GM18508 (cell line): ENCODE results near the gene LGALS7B.
"Not testable (repeated sequence)": the region's sequence is repeated elsewhere in the genome, so short reads cannot be mapped to it uniquely, and the experiment has no call there.

ENCODE experiments used
- ATAC-seq: cut with Tn5 transposase; IDR thresholded peaks from one replicate; pipeline ENCODE4 v1.9.1; 2021; ENCODE audit warnings: moderate number of reproducible peaks; ENCODE audit not compliant: insufficient read depth, unreplicated experiment

Gene LGALS7B

DNA sequence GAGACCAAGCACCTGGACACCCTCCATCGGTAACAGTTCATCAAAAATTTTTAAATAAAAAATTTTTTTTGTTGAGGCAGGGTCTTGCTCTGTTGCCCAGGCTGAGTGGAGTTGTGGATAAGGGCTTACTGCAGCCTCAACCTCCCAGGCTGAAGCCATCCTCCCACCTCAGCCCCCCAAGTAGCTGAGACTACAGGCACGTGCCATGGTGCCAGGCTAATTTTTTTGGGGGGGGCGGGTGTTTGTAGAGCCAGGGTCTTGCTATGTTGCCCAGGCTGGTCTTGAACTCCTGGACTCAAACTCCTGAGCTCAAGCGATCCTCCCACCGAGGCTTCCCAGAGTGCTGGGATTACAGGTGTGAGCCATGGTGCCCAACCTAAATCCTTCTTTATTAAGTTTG is 4.7 kb downstream of the LGALS7B start:
- ATAC-seq: no peak

- ATAC-seq: no peak
These were observed 6.5 kb downstream of the LGALS7B start for GRCh38 chr19:38795549-38795948.

- ATAC-seq: no peak
These were observed 7.2 kb downstream of the LGALS7B start for GRCh38 chr19:38796154-38796553.

DNA sequence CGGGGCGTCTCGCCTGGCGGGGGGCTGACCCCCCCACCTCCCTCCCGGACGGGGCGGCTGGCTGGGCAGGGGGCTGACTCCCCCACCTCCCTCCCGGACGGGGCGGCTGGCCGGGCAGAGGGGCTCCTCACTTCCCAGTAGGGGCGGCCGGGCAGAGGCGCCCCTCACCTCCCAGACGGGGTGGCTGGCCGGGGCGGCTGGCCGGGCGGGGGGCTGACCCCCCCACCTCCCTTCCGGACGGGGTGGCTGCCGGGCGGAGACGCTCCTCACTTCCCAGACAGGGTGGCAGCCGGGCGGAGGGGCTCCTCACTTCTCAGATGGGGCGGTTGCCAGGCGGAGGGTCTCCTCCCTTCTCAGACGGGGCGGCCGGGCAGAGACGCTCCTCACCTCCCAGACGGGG is 8.8 kb downstream of the LGALS7B start:
- not testable (repeated sequence) for ATAC-seq

- ATAC-seq: no peak
These were observed 10.1 kb downstream of the LGALS7B start for GRCh38 chr19:38799104-38799503.

DNA sequence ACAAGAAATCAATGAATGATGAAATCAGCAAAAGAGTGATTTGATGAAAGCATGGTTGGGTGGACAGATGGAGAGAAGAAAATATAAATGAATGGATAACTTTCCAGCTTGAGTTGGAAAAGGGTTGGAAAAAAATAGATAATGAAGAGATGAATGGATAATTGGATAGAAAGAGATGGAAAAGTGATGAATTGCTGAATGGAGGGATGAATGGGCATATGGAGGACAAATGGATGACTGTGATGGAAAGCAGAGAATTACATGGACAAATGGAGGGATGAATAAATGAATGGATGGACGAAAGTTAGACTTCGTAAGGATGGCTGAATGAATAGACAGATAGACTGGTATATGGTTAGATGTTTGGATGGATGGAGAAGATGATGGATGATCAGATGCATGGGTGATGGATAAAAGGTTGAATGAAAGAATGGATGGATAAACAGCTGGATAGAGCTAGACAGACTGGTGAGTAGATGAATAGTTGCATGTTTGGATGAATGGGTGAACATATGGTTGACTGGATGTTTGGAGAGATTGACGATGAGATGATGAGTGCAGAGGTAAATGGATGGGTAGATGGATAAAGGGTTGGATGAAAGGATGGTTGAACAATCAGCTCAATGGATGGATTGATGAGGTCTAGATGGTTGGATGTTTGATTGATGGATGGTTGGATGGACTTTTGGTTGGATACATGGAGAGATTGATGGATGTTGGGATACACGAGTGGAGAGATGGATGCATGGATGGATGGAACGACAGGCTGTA is 11.8 kb downstream of the LGALS7B start:
- no peak for ATAC-seq

DNA sequence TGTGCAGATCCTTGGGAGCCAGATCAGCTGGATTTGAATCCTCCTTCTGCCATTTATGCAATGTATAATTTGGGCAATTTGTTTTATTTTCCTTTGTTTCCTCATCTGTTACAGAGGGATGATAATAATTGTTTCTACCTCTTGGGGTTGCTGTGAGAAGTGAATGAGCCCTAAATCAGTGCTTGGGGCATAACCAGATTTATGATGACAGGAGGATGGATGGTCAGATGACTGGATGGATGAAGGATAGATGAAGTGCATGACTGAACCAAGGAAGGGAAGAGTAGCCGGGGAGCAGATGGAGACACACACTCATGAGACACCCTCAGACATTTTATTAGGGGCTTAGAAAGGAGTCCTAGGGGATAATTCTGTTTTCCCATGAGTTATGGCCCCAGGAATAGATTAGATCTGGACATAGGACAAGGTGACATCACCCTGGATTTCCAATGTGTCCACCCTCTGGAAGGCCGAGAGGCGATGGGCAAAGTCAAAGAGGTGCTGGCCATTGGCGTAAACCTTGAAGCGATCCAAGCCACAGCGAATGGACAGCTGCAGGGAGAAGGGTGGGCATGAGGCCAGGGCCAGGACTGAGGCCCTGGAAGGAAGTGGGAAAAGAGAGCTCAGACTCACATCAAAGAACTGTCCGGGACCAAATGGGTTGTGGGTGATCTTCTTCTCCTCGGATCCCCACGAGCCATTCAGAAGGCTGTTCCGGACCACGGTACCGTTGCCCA is 12.5 kb downstream of the LGALS7B start:
- ATAC-seq: no peak

GRCh38 chr19:38803543-38803942 is 14.5 kb downstream of the LGALS7B start:
- no peak for ATAC-seq

DNA sequence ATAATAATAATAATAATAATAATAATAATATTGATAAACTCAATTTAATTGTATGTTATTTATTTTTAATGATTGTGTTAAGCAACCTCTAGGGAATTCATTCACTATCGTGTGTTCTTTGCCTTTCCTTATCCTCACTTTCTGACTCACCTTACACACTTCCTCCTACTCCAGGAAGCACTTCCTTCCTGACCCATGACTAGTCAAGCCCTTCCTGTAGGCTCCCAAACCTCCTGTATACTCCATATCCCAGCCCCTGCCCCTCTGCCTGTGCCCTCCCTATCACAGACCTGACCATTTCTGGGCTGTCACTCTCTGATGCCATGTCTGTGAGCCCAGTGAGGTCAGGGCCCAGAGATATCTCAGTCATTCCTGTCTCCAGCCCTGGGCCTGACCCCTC is 16.2 kb downstream of the LGALS7B start:
- ATAC-seq: no peak

- no peak for ATAC-seq
These were observed 17.4 kb downstream of the LGALS7B start for GRCh38 chr19:38806371-38806770.

DNA sequence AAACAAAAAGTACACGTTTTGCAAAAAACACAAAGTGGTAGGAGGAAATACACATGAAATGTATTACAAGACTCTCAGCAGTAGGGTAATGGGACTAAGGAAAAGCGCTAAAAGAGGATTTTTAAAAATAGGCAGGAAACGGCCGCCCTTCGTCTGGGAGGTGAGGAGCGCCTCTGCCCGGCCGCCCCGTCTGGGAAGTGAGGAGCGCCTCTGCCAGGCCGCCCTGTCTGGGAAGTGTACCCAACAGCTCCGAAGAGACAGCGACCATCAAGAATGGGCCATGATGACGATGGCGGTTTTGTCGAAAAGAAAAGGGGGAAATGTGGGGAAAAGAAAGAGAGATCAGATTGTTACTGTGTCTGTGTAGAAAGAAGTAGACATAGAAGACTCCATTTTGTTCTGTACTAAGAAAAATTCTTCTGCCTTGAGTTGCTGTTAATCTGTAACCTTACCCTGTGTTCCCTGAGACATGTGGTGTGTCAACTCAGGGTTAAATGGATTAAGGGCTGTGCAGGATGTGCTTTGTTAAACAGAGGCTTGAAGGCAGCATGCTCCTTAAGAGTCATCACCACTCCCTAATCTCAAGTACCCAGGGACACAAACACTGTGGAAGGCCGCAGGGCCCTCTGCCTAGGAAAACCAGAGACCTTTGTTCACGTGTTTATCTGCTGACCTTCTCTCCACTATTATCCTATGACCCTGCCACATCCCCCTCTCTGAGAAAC is 18.5 kb downstream of the LGALS7B start:
- ATAC-seq: not testable (repeated sequence)

- no peak for ATAC-seq
These were observed 19.7 kb downstream of the LGALS7B start for GRCh38 chr19:38808741-38809140.

DNA sequence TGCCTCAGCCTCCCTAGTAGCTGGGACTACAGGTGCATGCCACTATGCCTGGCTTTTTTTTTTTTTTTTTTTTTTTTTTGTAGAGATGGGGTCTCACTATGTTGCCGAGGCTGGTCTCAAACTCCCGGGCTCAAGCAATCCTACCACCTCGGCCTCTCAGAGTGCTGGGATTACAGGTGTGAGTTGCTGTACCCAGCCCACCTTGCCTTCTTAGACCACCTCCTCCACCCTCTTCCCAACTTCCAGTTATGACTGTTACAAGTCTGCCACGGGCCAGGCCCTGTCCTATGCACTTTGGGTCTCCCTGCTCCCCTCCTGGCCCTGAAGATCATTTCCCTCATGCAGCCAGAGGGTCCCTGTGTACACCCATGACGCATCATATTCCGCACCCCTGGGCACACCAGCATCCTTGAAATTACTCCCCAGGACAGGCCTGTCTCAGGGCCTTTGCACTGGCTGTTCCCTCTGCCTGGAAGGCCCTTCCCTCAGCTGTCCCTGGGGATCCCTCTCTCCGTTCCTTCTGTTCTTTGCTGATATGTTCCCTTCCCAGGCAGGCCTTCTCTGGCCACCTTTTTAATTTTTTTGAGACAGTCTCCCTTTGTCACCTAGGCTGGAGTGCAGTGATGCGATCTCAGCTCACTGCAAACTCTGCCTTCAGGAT is 20.7 kb downstream of the LGALS7B start:
- ATAC-seq: no peak

DNA sequence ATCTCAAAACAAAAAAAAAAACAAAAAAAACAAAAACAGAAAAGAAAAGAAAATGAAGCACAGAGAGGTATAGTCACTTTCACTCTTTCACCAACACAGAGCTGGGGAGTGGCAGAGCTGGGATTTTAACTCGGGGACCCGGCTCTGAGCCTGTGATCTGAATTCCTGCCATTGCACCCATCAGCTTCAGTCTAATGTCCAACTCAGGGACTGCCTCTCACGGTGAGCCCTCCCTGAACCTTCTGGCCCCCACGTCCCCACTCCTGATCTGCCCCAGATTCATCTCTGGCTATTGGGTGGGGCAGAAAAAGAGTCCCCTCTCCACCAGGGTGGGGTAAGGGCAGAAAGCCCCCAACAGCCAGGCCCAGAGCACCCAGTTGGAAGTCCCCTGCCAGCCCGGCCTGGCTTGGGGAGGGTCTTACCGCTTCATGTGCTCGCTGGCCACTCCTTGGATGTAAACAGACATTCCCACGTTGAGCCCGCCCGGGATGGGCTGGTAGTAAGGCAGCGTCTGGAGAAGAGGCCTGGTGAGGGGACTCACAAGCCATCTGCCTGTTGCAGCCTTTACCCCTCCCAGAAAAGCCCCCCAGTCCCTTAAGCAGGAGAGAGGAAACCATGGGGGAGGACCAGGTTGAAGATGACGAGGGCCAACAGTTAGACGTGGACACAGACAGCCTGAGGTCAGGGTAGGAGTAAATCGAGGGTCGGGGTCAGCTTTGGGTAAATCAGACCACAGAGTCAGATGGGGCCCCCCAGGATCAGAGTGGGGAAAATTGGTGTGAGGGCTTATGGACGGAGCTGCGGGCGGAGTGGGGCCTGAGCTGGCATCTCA is 23.2 kb downstream of the LGALS7B start:
- no peak for ATAC-seq

DNA sequence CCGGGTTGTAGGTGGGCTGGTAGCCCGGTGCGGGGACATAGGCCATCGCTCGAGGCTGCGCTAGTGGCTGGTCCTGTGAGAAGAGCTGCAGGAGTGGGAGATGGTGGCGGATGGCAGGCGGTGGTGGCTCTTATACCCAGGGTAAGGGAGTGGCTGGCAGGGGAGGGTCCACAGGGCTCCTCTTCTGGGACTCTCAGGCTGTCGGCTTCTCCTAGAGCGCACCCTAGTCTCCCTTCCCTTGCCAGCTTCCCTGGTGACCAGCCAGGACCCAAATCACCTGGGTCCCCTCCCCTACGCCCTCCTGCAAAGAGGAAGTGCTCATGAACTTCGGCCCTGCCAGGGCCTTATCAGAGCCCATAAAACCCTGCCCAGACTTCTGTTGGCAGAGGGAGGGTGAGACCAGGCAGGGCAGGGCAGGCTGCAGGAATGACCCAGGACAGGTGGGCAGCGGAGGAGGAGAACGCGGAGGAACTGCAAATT is 23.9 kb downstream of the LGALS7B start, which contains the start of gene LGALS4:
LGALS4 (minus strand) TSS at position 105 of the 480 bp plus-strand sequence; CDS start at position 46, 59 bp downstream.
- no peak for ATAC-seq

DNA sequence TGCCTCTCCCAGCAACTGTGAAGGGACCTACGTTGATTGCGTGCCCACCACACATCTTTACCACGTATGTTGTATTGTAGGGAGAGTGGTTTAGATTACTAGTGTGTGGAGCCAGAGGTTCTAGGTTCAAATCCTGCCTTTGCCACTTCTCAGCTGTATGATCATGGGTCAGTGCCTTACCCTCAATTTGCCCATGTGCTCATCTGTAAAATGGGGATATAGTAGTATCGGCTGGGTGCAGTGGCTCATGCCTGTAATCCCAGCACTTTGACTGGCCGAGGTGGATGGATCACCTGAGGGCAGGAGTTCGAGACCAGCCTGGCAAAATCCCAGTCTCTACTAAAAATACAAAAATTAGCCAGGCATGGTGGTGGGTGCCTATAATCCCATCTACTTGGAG is 24.3 kb downstream of the LGALS7B start:
- ATAC-seq: no peak

- ATAC-seq: not testable (repeated sequence)
These were observed 24.9 kb downstream of the LGALS7B start for GRCh38 chr19:38813932-38814331.

DNA sequence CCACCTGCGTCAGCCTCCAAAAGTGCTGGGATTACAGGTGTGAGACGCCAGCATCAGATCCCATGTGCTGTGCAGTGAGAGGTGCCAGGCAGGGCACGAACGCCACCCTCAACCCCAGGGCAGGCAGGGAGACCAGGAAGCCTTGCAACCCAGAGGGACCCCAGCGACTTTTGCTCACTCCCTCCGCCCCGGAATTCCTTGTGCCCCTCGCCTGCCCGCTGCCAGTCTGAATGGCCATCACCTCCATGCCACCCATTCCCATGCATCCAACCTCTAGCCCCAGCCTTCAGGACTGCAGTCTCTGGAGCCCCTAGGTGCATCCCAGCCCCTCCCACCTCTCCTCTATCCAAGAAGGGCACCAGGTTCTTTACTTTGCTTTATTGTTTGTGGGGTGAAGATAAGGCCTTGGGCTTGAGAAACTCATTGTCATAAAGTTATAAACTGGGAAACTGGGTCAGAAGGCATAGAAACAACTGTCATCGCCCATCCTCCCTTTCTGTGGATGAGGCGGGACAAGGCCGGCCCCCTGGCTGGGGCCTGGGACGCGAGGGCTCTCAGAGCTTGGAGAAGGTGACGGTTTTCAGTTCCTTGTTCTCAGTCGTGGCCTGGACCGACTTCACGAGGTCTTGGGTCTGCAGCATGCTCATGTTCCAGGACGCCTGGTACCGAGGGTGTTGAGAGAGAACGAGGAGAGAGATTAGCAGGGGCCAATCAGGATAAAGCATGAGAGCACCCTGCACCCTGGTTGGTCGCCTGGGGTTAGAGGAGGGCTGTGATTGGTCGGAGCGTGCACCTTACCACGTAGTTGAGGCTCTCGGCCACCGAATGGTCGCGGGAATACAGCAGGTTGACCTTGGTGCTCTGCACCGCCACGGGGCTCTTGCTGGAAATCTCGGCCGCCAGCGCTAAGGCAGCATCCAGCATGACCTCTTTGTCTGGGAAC is 26.3 kb downstream of the LGALS7B start:
- no peak for ATAC-seq
